GM19239 (cell line): Measurements from ENCODE around the gene PPIP5K2.
"Not testable (repeated sequence)": the region's sequence is repeated elsewhere in the genome, so short reads cannot be mapped to it uniquely, and the experiment has no call there.

Experiments used
- DNase-seq: peaks from one replicate; pipeline ENCODE4 v3.0.0; 2011; ENCODE audit warnings: low spot score; ENCODE audit not compliant: insufficient read length
- FAIRE-seq: peaks from 2 replicates; lab custom pipeline; 2011; peaks lifted over from hg19 to GRCh38; lab: Jason Lieb, UNC

PPIP5K2 gene

DNA sequence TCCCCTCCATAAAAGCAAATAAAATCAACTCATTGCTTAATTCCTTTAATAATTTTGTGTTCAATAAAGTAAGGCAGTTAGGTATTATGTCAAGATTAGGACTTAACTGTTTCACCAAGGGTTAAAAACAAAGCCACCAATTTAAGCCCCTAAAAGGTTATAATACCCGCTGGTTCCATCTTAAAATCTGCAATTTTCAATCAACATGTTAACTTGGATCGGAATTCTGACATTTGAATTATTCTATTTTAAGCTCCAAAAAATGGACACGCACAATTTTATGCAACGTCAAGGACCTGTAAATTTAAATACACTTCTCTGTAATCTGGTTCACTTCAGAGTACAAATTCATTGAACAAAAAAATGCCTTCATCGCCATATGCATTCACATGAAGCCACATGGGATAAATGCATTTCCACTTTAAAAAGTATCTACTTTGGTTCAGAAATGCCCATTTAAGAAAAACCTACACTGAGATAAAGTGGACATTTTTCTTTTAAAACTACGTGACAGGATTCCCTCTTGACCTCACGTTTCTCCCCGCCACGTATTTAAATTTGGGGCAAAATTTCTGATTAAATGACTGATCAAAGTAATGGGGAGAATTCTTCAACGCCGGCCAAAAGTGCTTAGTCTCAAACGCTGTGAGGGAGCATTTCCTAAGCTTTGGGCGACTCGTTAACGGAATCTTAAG is 884 bp upstream of the PPIP5K2 start:
- FAIRE-seq (no peak), DNase-seq (no peak)

DNA sequence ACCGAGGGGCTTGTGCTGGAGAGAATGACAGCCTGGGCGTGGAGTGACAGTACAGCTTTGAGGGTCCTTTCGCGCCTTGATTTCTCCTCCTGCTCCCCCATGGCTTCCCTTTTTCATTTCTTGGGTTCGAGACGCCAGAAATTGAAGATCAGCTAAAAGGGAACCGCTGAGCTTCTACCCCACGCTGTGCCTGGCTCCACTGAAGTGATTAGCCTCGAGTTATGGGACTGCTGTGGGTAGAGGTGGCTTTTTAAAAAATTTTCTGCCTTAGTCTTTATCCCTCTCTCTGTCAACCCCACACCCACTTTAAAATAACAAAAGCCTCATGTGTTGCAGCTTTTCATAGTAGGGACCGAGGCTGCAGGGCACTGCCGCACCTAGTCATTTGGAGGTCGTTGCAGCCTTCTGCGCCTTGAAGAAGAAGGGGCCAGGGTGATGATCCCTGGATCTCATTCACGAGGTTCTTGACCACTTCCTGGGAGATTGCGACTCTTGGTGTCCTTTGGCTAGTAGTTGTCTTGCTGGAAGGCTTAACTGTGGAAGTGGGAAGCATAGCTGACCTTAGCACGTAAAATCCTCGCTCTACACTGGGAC is 603 bp downstream of the PPIP5K2 start:
- no peak for DNase-seq
- peak; percentile 91 for FAIRE-seq

DNA sequence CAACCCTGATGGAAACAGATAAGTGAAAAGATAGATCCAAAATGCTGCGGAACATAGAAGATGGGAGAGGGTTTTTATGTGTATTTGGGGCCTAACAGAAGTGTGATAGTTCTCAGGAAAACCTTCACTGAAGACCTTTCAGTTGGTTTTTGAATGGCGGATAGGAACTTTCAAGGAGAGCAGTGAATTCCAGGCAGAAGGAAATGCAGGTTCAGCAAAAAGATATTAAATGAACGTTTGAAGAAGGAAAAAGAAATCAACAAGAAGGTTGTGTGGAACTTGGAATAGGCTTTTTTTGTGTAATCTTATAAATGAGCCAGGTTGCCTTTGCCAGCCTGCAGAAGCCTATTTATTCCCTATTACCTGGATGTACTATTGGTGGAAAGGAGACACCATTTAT is 2.1 kb downstream of the PPIP5K2 start:
- FAIRE-seq = peak; percentile 4
- DNase-seq = no peak

DNA sequence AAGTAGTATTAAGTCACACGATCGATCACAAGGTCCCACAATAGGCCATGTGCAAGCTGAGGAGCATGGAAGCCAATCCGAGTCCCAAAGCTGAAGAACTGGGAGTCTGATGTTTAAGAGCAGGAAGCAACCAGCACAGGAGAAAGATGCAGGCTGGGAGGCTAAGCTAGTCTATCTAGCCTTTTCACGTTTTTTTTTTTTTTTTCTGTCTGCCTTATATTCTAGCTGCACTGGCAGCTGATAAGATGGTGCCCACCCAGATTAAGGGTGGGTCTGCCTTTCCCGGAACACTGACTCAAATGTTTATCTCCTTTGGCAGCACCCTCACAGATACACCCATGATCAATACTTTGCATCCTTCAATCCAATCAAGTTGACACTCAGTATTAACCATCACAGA is 6.5 kb downstream of the PPIP5K2 start:
- DNase-seq = no peak
- FAIRE-seq = no peak

DNA sequence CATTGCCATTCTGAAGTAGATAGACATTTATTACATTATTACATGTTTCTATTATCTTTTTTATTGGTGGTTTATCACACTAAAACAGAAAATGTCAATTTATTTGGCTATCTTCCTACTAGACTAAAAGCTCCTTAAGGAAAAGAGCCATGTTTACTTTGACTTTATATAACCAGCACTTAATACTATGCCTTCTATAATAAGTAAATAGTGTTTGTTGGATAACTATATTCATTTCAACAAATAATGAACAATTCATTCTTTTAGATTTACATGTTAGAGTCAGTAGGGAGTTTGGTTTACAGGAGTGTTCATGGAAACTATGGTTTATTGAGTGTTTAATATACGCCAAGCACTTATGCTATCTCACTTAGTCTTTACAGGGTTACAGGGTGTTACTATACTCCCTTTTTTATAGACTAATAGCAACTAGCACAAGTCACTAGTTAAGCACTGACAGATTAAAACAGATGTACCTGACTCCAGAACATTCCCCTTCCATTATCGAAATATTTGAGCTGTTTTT is 7.3 kb downstream of the PPIP5K2 start:
- DNase-seq = no peak
- FAIRE-seq = no peak

DNA sequence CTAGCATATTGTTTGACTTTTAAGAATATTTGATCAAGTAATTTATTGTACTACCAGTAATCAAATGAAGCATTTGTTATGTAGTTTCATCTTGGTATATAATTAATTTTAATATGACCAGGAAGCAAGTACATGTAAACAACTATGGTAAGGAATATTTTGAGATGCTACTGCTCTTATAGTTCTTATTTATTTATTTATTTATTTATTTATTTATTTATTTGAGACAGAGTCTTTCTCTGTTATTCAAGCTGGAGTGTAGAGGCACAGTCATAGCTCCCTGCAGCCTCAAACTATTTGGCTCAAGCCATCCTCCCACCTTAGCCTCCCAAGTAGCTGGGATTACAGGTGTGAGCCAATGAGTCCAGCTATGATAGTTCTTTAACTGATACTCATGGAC is 8.1 kb downstream of the PPIP5K2 start:
- DNase-seq (no peak), FAIRE-seq (no peak)

DNA sequence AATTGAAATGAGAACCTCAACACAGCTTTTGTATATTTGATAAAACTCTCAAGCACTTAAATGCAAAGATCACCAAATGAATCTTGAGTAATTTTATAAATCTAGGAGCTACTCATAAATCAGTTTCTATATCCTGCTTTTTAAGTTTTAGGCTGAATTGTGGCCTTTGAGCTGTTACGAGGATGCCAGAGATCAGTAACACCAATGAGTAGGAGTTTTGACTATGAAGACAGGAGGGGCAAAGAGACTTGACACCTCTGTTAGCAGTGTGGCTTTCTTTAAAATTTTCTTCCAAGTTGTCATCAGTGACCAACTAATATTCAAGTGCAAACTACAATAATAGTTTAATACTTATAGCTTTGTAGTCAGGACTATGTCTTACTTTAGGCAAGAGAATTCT is 12.6 kb downstream of the PPIP5K2 start:
- FAIRE-seq = no peak
- no peak for DNase-seq

DNA sequence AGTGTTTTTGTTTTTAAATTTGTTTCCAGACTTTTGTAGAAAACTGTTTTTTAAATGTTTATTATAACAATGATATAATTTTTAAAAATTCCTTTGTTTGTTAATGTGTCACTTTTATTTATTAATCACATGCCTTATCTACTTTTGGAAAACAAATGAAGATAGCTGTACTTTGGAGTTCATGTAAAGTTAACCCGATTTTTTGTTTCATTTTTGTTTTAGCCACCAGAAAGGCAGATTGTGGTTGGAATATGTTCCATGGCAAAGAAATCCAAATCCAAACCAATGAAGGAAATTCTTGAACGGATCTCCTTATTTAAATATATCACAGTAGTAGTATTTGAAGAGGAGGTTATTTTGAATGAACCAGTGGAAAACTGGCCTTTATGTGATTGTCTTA is 13.1 kb downstream of the PPIP5K2 start:
- FAIRE-seq (no peak), DNase-seq (no peak)

DNA sequence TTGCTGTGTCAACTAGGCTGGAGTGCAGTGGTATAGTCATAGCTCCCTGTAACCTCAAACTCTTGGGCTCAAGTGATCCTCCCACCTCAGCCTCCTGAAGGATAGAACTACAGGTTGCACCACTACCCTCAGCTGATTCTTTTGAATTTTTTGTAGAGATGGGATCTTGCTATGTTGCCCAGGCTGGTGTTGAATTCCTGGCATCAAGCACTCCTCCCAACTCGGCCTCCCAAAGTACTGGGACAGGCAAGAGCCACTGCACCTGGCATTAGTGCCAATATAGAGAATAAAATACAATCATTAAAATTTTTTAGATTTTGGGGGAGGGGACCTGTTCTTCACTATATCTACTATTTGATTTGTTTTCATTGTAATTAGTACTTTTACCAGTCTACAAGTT is 15.4 kb downstream of the PPIP5K2 start:
- FAIRE-seq = no peak
- DNase-seq = no peak

DNA sequence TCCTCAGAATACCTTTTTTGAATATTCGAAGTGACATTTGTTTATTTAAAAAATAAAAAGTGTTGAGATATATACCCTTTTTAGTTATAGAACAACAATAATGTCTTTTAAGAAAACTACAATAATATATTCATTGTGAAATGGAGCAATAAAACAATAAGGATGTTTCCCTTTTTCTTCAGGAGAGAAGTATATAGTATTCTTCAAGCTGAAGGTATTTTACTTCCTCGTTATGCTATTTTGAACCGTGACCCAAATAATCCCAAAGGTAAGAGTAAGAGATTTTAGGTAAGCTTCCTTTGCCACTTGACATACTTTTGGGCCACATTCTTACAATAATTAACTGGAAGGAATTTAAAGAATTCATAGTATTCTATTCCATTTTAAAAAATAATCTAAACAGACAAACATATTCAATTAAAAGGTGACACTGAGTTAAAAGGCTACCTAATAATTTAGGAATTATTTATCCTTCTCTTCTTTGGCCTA is 18.1 kb downstream of the PPIP5K2 start:
- FAIRE-seq = no peak

DNA sequence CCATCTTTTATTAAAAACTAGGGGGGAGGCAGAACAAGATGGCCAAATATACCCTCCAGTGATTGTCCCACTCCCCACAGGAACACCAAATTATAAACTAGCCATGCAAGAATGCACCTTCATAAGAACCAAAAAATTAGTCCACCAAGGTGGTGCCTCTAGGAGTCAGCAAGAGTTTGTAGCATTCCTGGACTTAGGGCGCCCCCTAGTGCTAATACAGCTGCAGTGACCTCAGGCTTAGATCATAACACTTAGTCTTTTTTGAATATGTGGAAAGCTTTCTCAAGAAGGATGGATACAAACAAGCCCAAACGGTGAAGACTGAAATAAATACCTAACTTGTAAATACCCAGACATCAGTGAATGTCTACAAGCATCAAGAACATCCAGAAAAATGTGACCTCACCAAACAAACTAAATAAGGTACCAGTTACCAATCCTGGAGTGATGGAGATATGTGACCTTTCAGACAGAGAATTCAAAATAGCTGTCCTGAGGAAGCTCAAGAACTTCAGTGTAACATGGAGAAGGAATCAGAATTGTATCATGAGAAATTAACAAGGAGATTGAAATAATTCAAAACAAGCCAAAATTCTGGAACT is 19.3 kb downstream of the PPIP5K2 start:
- FAIRE-seq (peak; percentile 98), DNase-seq (peak; percentile 70)

More for the DNA sequence above, 18.1 kb downstream of the PPIP5K2 start:
- DNase-seq = no peak

DNA sequence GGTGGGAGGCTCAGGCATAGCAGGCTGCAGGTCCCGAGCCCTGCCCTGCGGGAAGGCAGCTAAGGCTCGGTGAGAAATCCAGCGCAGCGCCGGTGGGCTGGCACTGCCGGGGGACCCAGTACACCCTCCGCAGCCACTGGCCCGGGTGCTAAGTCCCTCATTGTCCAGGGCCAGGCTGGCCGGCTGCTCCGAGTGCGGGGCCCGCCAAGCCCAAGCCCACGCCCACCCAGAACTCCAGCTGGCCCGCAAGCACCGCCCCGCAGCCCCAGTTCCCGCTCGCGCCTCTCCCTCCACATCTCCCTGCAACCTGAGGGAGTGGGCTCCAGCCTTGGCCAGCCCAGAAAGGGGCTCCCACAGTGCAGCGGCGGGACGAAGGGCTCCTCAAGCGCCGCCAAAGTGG is 22.0 kb downstream of the PPIP5K2 start:
- FAIRE-seq, DNase-seq: not testable (repeated sequence)

DNA sequence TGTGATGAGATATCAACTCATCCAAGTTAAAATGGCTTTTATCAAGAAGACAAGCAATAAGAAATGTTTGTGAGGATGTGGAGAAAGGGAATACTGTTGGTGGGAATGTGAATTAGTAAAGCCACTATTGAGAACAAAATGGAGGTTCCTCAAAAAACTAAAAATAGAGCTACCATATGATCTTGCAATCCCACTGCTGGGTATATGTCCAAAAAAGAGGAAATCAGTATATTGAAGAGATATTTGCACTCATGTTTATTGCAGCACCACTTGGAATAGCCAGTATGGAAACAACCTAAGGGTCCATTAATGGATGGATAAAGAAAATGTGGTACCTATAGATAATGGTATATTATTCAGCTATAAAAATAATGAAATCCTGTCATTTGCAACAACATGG is 25.1 kb downstream of the PPIP5K2 start:
- DNase-seq (no peak), FAIRE-seq (no peak)

DNA sequence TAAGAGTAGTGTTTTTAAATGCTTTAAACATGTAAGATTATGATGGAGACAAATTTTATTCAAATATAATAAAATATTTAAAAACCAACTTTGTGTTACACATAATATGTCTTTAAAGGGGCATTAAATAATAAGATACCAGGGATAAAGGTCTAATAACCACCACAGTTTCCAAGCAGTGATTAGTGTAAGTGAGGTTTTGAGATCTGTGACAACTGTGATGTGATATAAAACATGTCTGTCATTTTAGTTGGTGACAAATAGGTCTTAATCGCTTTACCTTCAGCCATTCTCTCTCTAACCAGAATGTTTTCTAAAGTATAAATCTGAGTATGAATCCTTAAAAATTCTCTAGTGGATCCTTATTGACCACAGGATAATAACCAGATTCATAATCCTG is 28.1 kb downstream of the PPIP5K2 start:
- FAIRE-seq (no peak), DNase-seq (no peak)

DNA sequence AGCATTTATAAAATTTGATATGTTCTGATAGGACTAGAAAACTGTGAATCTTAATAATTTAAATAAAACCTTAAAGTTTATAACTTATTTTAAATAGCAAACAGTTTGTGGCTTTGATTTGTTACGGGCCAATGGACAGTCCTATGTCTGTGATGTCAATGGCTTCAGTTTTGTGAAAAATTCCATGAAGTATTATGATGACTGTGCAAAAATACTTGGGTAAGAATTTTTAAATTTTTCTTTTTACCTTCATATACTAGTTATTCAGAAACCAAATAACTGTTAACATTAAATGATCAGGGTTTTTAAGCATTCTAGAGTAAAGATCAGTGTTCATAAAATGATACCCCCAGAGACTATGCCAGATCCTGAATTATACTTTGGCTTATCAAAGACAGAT is 31.1 kb downstream of the PPIP5K2 start:
- FAIRE-seq (no peak), DNase-seq (no peak)

DNA sequence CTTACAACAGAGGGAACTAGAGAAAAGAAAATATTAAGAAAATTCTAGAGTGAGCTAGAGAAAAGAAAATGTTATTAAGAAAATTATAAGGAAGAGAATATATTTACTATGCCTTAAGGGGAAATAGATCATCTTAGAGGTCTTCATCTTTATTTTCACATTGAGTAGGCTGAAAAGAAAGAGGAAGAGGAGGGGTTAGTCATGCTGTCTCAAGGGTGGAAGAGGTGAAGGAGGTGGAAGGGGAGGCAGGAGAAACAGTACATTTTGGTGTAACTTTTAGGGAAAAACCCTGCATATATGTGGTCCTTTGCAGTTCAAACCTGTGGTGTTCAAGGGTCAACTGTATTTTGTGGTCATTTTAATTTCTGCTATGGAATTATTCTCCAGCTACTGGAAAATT is 46.6 kb downstream of the PPIP5K2 start:
- no peak for DNase-seq
- FAIRE-seq = no peak

DNA sequence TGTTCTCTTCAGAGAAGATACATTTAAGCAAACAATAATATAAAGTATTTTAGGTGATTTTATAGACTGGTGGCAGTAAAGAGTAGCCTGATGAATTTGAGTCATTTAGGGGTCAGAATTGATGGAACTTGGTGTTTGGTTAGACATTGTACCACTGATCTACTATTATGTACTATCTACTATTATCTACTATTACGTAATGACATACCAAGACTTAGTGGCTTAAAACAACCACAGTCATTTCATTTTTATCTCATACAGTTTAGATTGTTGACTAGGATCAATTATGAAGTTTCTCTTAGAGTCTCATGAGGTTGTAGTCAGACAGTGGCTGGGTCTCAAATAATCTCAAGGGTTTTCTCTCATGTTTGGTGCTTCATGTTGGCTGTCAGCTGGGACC is 54.0 kb downstream of the PPIP5K2 start:
- FAIRE-seq (no peak), DNase-seq (no peak)

DNA sequence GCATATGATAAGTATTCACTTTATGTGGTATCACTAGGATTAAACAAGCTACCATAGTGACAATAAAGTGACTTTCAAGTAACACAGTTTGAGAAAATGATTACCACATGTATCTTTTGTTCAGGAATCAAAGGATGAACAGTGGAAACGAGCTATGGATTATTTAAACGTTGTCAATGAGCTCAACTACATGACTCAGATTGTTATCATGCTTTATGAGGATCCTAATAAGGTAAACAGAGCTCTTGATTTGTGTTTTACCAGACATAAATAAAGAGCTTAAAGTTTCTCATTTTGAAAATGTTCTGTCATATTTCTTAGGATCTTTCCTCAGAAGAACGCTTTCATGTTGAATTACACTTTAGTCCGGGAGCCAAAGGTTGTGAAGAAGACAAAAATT is 57.4 kb downstream of the PPIP5K2 start:
- DNase-seq (no peak), FAIRE-seq (no peak)

DNA sequence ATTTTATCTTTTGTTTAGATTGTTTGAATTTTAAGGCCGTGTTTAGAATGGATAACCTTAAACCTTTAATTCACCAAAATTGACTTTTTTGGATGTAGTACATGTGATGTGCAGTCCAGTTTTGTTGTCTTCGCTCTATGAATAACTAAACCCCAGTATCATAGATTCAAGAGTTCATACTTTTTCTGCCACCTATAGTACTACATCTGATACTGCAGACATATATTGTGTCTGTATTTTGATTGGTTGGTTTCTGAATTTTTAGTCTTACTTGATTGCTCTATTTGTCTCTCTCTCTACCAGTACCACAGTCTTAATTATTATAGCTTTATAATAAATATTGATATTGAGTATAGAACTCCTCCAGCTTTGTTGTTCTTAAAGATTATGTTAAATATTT is 58.1 kb downstream of the PPIP5K2 start:
- FAIRE-seq (no peak), DNase-seq (no peak)

DNA sequence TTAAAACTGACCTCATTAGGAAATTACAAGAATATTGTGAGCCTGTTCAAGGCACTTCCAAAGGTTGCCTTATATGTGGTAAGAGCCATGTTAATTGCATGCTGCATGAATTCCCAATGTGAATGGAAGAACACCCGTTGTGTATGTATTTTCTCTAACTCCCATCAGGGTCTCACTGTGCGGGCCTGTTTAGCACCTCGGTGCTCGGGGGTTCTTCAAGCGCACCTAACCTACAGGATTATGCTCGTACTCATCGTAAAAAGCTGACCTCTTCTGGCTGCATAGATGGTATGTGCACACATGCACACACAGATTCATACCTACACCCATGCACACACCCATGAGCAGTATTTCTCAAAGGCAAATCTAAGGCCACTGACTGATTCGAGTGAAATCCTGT is 66.1 kb downstream of the PPIP5K2 start:
- FAIRE-seq = no peak
- no peak for DNase-seq

DNA sequence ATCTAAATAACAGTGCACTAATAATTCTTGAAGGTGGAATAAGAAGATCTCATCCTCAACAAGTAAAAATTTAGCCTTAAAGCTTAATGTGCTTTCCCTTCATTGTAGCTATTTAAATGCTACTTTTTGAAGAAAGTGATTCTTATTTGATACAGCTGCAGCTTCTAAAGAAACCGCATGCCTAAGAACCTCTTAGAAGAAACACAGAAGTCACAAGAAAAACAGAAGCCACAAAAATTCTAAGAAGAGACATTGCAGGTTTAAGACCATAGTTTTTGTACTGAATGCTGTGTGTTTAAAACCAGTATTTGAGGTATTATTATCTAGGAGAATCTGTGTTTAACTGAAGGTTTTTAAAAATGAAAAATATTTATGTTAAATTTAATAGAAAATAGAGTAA is 68.3 kb downstream of the PPIP5K2 start:
- DNase-seq (no peak), FAIRE-seq (no peak)
